Suprapubic skin (tissue), 4 donors: Measurements from ENCODE around the gene CCDC9B.

Experiments
- EP300 ChIP-seq: sonication (generic); formaldehyde crosslinking; IDR thresholded peaks from one replicate; pipeline ENCODE4 v1.6.1; 2017; ENCODE audit warnings: antibody characterized with exemption
- POLR2A ChIP-seq, 2 donors: fragments of 450-650 bp; IDR thresholded peaks; one replicate each; pipeline ENCODE4 v1.6.1; 2017; ENCODE audit warnings: antibody characterized with exemption in 2 of 2, mild to moderate bottlenecking in 2 of 2, moderate library complexity in 2 of 2
- POLR2AphosphoS5 ChIP-seq, 3 donors: sonication (generic); formaldehyde crosslinking; IDR thresholded peaks; one replicate each; pipeline ENCODE4 v1.6.1; 2017; ENCODE audit warnings: antibody characterized with exemption in 3 of 3
- TF ChIP-seq, protein P1 (sequence below), 2 donors: fragments of 200-600 bp in 1 of 2; fragments of 450-650 bp in 1 of 2; sonication (generic) in 1 of 2; IDR thresholded peaks; one replicate each; pipeline ENCODE4 v1.5.1; 2016 to 2019; ENCODE audit warnings: antibody characterized with exemption in 2 of 2, mild to moderate bottlenecking in 1 of 2, moderate library complexity in 1 of 2

DNA sequence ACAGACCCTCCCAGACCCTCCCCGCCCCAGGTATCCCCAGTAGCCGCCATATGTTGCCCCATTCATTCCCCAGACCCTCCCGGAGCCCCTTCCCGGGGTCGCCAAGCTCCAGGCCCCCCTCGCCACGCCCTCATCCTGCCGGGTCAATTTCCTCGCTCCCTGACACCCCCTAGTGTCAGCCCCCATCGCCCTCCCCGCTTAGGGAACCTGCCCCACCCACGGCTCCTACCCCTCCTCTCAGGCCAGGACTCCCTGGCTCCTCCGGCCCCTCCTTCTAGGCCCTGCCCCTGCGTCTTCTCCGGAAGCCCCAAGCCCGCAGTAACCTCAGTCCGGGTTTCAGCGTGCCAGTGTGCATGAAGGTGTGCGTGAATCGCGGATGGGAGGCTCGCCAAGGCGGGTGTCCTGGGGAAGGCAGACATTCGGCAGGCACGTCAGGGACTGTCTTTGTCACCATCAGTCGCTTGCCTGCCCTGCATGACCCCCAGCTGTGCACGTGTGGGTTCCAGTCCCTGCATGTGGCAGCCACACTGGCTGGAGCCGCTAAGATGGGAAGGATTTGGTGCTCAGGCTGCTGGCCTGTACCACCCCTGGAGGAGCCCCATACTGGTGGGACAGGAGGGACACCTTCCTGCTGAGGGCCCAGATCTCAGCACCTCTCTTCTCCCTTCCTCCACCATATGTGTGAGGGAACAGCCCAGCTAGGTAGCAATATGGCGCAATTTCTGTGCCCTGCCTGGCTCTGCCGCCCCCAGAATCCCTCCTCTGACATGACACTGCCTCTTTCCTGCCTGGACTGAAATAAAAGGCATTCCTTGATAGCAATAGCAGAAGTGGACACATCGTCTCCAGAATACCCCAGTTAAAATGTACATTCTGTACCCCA is 18.0 kb upstream of the CCDC9B start:
- TF ChIP-seq, protein P1, sequence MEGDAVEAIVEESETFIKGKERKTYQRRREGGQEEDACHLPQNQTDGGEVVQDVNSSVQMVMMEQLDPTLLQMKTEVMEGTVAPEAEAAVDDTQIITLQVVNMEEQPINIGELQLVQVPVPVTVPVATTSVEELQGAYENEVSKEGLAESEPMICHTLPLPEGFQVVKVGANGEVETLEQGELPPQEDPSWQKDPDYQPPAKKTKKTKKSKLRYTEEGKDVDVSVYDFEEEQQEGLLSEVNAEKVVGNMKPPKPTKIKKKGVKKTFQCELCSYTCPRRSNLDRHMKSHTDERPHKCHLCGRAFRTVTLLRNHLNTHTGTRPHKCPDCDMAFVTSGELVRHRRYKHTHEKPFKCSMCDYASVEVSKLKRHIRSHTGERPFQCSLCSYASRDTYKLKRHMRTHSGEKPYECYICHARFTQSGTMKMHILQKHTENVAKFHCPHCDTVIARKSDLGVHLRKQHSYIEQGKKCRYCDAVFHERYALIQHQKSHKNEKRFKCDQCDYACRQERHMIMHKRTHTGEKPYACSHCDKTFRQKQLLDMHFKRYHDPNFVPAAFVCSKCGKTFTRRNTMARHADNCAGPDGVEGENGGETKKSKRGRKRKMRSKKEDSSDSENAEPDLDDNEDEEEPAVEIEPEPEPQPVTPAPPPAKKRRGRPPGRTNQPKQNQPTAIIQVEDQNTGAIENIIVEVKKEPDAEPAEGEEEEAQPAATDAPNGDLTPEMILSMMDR (IDR thresholded peaks at IDR 0.05), result no peak
- TF ChIP-seq POLR2A (IDR thresholded peaks at IDR 0.05) (no peak), EP300 (no peak), POLR2AphosphoS5 (IDR thresholded peaks at IDR 0.05) (no peak)
